Stimulated activated effector memory CD8-positive, alpha-beta T cell treated with anti-CD3 and anti-CD28 coated beads, Interleukin-12 subunit alpha, Interleukin-12 subunit beta, amount 100 ng/mL, for 72 hours (primary cell): ENCODE data around the gene OARD1.
"Not testable (repeated sequence)": the region's sequence is repeated elsewhere in the genome, so short reads cannot be mapped to it uniquely, and the experiment has no call there.

Experiments used
- ATAC-seq: fragments of 150-1000 bp; cut with Tn5 transposase; 2 replicates; pipeline ENCODE4 v1.10.0; 2021
- DNase-seq, 2 donors: peaks; one replicate each; pipeline ENCODE4 v3.0.0; 2021 to 2022; ENCODE audit warnings: low spot score in 2 of 2
- H3K27ac Mint-ChIP-seq: one replicate; pipeline ENCODE4 v1.8.0; 2022; ENCODE audit warnings: mild to moderate bottlenecking, mixed read lengths
- H3K36me3 Mint-ChIP-seq: one replicate; pipeline ENCODE4 v1.8.0; 2022; ENCODE audit warnings: mild to moderate bottlenecking, mixed read lengths
- H3K4me1 Mint-ChIP-seq: one replicate; pipeline ENCODE4 v1.8.0; 2022; ENCODE audit warnings: mixed read lengths
- H3K4me3 Mint-ChIP-seq: one replicate; pipeline ENCODE4 v1.8.0; 2022; ENCODE audit warnings: mild to moderate bottlenecking, mixed read lengths
- H3K9me3 Mint-ChIP-seq: one replicate; pipeline ENCODE4 v1.8.0; 2022; ENCODE audit warnings: mixed read lengths

OARD1 gene, protein sequence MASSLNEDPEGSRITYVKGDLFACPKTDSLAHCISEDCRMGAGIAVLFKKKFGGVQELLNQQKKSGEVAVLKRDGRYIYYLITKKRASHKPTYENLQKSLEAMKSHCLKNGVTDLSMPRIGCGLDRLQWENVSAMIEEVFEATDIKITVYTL

GRCh38 chr6:41071923-41072835, at the start of gene OARD1:
Gene OARD1, minus strand, starts transcription at chr6:41072356. Its CDS starts 722 bp downstream, at chr6:41071634.
- Mint-ChIP-seq H3K4me3 (peak within 1 kb of the TSS; percentile 86), H3K27ac (peak within 1 kb of the TSS; percentile 98), H3K9me3 (no peaks in the 10 kb centered on the region), H3K4me1 (peaks cover 47% of the 10 kb centered on the region), H3K36me3 (peaks cover 67% of the 10 kb centered on the region)
- DNase-seq: peak; percentile 99 to 100
- peak; percentile 85 for ATAC-seq

DNA sequence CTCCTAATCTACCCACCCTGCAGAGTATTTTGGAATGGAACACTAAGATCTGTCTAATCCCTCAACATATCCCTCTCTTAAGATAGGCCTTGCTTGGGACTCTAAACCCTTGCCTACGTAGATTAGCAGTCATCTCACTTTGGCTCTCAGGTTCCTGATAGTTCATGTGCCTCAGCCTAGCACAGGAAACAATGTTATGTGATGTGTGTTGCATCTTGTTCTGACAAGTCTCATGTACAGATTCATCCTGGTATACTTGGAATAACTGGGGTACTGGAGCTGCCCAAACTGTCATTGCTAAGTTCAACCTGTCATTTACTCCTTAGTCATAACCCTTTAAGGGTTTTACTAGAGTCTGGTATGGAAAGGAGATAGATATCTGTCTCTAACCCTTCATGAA, 47.9 kb upstream of the OARD1 start:
- no peaks in the 10 kb centered on the region for H3K4me1 Mint-ChIP-seq
- H3K9me3 Mint-ChIP-seq: no peaks in the 10 kb centered on the region
- no peaks in the 10 kb centered on the region for H3K36me3 Mint-ChIP-seq
- ATAC-seq (no peak), DNase-seq (no peak)
- H3K27ac Mint-ChIP-seq: no peak overlapping the region
- H3K4me3 Mint-ChIP-seq: no peak overlapping the region

- Mint-ChIP-seq H3K4me1 (no peaks in the 10 kb centered on the region), H3K9me3 (no peaks in the 10 kb centered on the region), H3K27ac (no peak overlapping the region), H3K36me3 (no peaks in the 10 kb centered on the region), H3K4me3 (no peak overlapping the region)
- ATAC-seq: no peak
- no peak for DNase-seq
These were observed 47.4 kb upstream of the OARD1 start for GRCh38 chr6:41119508-41119907.

- ATAC-seq, H3K9me3 Mint-ChIP-seq, H3K4me1 Mint-ChIP-seq, H3K36me3 Mint-ChIP-seq, H3K4me3 Mint-ChIP-seq, H3K27ac Mint-ChIP-seq, DNase-seq: not testable (repeated sequence)
These were observed 42.9 kb upstream of the OARD1 start for GRCh38 chr6:41115027-41115426.

- no peaks in the 10 kb centered on the region for H3K9me3 Mint-ChIP-seq
- H3K4me1 Mint-ChIP-seq: no peaks in the 10 kb centered on the region
- DNase-seq (no peak), ATAC-seq (no peak)
- no peak overlapping the region for H3K4me3 Mint-ChIP-seq
- H3K36me3 Mint-ChIP-seq: no peaks in the 10 kb centered on the region
- H3K27ac Mint-ChIP-seq: no peak overlapping the region
These were observed 38.9 kb upstream of the OARD1 start for GRCh38 chr6:41111017-41111416.

DNA sequence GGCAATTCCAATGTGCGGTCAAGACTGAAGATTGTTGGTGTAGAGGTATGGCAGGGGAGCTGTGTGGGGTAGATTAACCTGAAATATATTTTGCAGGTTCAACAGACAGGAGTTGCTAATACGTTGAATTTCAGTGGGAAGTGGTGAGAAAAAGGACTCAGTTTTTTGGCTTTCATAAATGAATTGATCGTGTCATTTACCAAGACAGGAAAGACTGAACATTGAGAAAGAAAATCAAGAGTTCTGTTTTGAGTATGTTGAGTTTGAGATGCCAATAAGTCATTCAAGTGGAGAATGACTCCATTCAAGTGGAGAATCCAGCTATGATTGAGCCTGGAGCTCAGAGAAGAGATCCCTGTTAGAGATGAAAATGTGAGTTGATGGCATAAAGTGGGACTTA, 31.7 kb upstream of the OARD1 start:
- H3K4me3 Mint-ChIP-seq: no peak overlapping the region
- H3K36me3 Mint-ChIP-seq: peaks cover 27% of the 10 kb centered on the region
- peak; percentile 94 for ATAC-seq
- no peak overlapping the region for H3K27ac Mint-ChIP-seq
- H3K4me1 Mint-ChIP-seq: no peaks in the 10 kb centered on the region
- no peaks in the 10 kb centered on the region for H3K9me3 Mint-ChIP-seq
- DNase-seq: peak in 1 of 2 donors; percentile 53

DNA sequence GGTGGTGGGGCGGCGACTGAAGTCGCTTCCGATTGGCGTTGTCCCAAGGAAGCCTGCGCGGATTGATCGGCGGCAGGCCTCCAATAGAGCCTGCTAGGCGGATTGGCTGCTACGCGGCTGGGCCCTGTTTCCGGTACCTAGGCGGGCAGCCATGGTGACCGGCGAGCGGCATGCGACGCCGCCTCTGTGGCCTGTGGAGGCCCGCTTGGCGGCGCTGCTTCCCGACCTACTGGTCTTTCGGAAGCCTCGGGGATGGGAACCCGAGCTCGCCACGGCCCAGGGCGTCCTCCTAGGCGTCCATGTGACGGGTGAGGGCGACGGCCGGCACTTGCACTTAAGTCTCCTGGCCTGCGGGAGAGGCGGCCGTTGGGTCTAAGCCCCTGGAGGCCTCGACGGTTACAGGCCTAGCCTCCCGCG, 28.7 kb upstream of the OARD1 start:
- Mint-ChIP-seq H3K36me3 (peaks cover 56% of the 10 kb centered on the region), H3K27ac (no peak overlapping the region), H3K9me3 (no peaks in the 10 kb centered on the region), H3K4me1 (no peaks in the 10 kb centered on the region), H3K4me3 (no peak overlapping the region)
- DNase-seq: no peak
- ATAC-seq: no peak

DNA sequence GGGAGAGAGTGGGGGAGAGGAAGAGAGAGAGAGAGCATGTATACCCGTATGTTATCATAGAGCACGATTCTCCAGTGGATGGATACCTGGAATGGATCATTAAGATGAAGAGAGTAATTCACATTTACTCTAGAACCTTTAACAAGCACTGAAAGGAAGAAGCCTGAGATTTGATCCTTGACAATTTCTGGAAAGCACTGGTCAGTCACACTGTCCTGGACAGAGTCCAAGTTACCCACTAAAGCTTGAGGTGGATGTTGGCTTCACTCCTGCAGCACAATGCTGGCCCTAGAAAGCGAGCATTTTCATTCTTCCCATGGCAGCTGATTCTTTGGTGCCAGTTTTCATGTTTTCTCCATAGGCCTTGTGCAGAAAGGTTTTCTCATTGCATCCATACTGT, 26.2 kb upstream of the OARD1 start:
- Mint-ChIP-seq H3K36me3 (peaks cover 82% of the 10 kb centered on the region), H3K4me1 (no peaks in the 10 kb centered on the region), H3K9me3 (no peaks in the 10 kb centered on the region), H3K27ac (no peak overlapping the region), H3K4me3 (no peak overlapping the region)
- no peak for ATAC-seq
- DNase-seq: no peak

DNA sequence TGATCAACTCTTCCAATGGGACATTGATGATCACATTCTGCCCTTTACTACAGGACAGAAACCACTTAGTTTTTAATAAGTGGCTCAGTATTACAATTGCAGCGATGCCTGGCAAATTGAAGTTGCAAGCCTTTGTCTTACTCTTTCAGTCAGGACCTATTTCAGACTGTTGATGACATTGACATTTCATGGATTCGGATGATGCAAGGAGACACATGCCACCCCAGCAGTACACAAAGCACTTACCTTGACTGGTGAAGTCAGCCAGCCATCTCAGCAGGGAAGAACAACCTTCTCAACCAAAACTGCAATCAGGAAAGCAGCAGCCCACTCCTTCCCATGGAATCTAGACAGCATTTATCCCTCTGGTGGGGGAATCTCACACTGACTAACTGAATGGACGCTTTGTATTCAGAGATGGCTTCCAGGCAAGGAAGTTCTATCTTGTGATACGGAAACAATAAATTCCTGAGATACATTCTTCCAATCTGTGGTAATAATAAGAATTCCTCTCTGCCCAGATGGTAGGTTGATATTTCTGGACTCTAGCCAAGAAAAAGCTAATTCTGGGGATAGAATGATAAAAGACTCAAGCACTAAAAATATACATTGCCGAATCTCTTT, 25.4 kb upstream of the OARD1 start:
- no peaks in the 10 kb centered on the region for H3K9me3 Mint-ChIP-seq
- no peak overlapping the region for H3K27ac Mint-ChIP-seq
- no peak for DNase-seq
- H3K4me3 Mint-ChIP-seq: no peak overlapping the region
- H3K4me1 Mint-ChIP-seq: no peaks in the 10 kb centered on the region
- peaks cover 89% of the 10 kb centered on the region for H3K36me3 Mint-ChIP-seq
- ATAC-seq: no peak

DNA sequence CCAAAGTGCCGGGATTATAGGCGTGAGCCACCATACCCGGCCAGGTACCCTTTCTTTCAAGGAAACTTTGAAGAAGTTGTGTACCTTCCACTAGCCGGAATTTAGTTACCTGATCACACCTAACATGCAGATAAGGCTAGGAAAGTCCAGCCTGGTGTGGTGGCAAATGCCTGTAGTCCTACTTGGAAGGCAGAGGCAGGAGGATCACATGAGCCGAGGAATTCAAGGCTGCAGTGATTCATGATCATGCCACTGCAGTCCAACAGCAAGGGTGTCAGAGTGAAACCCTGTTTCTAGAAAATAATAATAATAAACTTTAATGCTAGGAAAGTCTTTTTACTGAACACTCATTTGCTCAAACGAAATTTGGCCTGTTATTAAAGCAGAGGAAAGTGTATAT, 21.6 kb upstream of the OARD1 start:
- Mint-ChIP-seq H3K4me1 (no peaks in the 10 kb centered on the region), H3K4me3 (no peak overlapping the region), H3K27ac (no peak overlapping the region), H3K9me3 (no peaks in the 10 kb centered on the region), H3K36me3 (peaks cover 100% of the 10 kb centered on the region)
- DNase-seq (no peak), ATAC-seq (no peak)

- DNase-seq (no peak), ATAC-seq (no peak)
- Mint-ChIP-seq H3K36me3 (peaks cover 100% of the 10 kb centered on the region), H3K4me1 (no peaks in the 10 kb centered on the region), H3K4me3 (no peak overlapping the region), H3K27ac (no peak overlapping the region), H3K9me3 (no peaks in the 10 kb centered on the region)
These were observed 20.4 kb upstream of the OARD1 start for GRCh38 chr6:41092421-41093140.

- Mint-ChIP-seq H3K9me3 (no peaks in the 10 kb centered on the region), H3K27ac (peak overlapping the region; percentile 32), H3K4me1 (no peaks in the 10 kb centered on the region), H3K4me3 (no peak overlapping the region), H3K36me3 (peaks cover 100% of the 10 kb centered on the region)
- DNase-seq (no peak), ATAC-seq (no peak)
These were observed 18.9 kb upstream of the OARD1 start for GRCh38 chr6:41090841-41091761.

DNA sequence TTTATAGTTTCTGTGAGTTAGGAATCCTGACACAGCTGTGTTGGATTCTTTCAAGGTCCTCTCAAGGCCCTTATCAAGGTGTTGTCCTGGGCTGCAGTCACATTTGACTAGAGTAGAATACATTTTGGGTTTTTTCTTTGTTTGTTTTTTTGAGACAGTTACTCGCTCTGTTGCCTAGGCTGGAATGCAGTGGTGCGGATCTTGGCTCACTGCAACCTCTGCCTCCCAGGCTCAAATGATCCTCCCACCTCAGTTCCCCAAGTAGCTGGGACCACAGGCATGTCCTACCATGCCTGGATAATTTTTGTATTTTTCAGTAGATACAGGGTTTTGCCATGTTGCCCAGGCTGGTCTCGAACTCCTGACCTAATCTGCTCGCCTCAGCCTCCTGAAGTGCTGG, 16.3 kb upstream of the OARD1 start:
- H3K4me3 Mint-ChIP-seq: no peak overlapping the region
- ATAC-seq: no peak
- no peak for DNase-seq
- H3K4me1 Mint-ChIP-seq: no peaks in the 10 kb centered on the region
- no peak overlapping the region for H3K27ac Mint-ChIP-seq
- peaks cover 100% of the 10 kb centered on the region for H3K36me3 Mint-ChIP-seq
- no peaks in the 10 kb centered on the region for H3K9me3 Mint-ChIP-seq

GRCh38 chr6:41085182-41085581, 13.0 kb upstream of the OARD1 start:
- Mint-ChIP-seq H3K4me1 (peaks cover 27% of the 10 kb centered on the region), H3K4me3 (no peak overlapping the region), H3K27ac (no peak overlapping the region), H3K9me3 (no peaks in the 10 kb centered on the region), H3K36me3 (peaks cover 97% of the 10 kb centered on the region)
- ATAC-seq (no peak), DNase-seq (no peak)
